Caki2 (cell line): ENCODE data around the gene HERC2. TPM values are rescaled to one million over a fixed set of nuclear protein-coding genes. Genes with fewer than 3 reads are reported as not detected.
"Not testable (repeated sequence)": the region's sequence is repeated elsewhere in the genome, so short reads cannot be mapped to it uniquely, and the experiment has no call there.

Experiments used
- DNase-seq: peaks from one replicate; pipeline ENCODE4 v3.0.0-alpha.2; 2015; ENCODE audit warnings: low read depth
- in situ Hi-C: cut with HindIII; loops from 2 replicates; pipeline ENCODE4 v1.10.0; 2016; ENCODE audit warnings: low sequenced_read_pairs, low pct_unique_long_range_greater_than_20kb, mixed read lengths
- total RNA-seq: library from RNA; depleted of rRNA; stranded (reverse); fragments of >200 nt; shearing (Covaris generic); gene quantifications from 2 replicates; pipeline ENCODE4 v1.2.3, GENCODE V29; 2014; ENCODE audit warnings: low replicate concordance

The HERC2 gene
- total RNA-seq, 1 experiment from 2014 or later: 33.5 TPM

- in situ Hi-C loops: no loop called here
Observed at GRCh38 chr15:28246605-28247004, 75.4 kb downstream of the HERC2 start.

GRCh38 chr15:28243901-28244300 is 78.1 kb downstream of the HERC2 start:
- in situ Hi-C loops: no loop called here
- no peak for DNase-seq

More at GRCh38 chr15:28246605-28247004, 75.4 kb downstream of the HERC2 start:
- DNase-seq: no peak

GRCh38 chr15:28243399-28243798 is 78.6 kb downstream of the HERC2 start:
- in situ Hi-C loops: no loop called here
- DNase-seq: no peak

GRCh38 chr15:28238296-28238695 is 83.7 kb downstream of the HERC2 start:
- DNase-seq, in situ Hi-C loops: not testable (repeated sequence)

GRCh38 chr15:28231743-28232142 is 90.2 kb downstream of the HERC2 start:
- in situ Hi-C loops: not testable (repeated sequence)

GRCh38 chr15:28231336-28231735 is 90.6 kb downstream of the HERC2 start:
- DNase-seq, in situ Hi-C loops: not testable (repeated sequence)

More at GRCh38 chr15:28231743-28232142, 90.2 kb downstream of the HERC2 start:
- DNase-seq: not testable (repeated sequence)

GRCh38 chr15:28228990-28229640 is 92.9 kb downstream of the HERC2 start:
- DNase-seq, in situ Hi-C loops: not testable (repeated sequence)

GRCh38 chr15:28228096-28228495 is 93.9 kb downstream of the HERC2 start:
- no peak for DNase-seq
- in situ Hi-C loops: no loop called here

GRCh38 chr15:28227303-28227702 is 94.7 kb downstream of the HERC2 start:
- DNase-seq: peak; percentile 21
- in situ Hi-C loops: not testable (repeated sequence)

GRCh38 chr15:28222612-28223011 is 99.4 kb downstream of the HERC2 start:
- in situ Hi-C loops: not testable (repeated sequence)

GRCh38 chr15:28221696-28222095 is 100.3 kb downstream of the HERC2 start:
- in situ Hi-C loops, DNase-seq: not testable (repeated sequence)

More at GRCh38 chr15:28222612-28223011, 99.4 kb downstream of the HERC2 start:
- DNase-seq: not testable (repeated sequence)

- in situ Hi-C loops: no loop called here
- no peak for DNase-seq
Observed at GRCh38 chr15:28219116-28219515, 102.9 kb downstream of the HERC2 start.

- in situ Hi-C loops, DNase-seq: not testable (repeated sequence)
Observed at GRCh38 chr15:28216946-28217546, 104.9 kb downstream of the HERC2 start.

- in situ Hi-C loops: not testable (repeated sequence)
Observed at GRCh38 chr15:28215521-28215920, 106.5 kb downstream of the HERC2 start.

GRCh38 chr15:28214006-28214790 is 107.8 kb downstream of the HERC2 start:
- in situ Hi-C loops, DNase-seq: not testable (repeated sequence)

More at GRCh38 chr15:28215521-28215920, 106.5 kb downstream of the HERC2 start:
- DNase-seq: not testable (repeated sequence)

GRCh38 chr15:28213393-28213792 is 108.6 kb downstream of the HERC2 start:
- DNase-seq, in situ Hi-C loops: not testable (repeated sequence)

GRCh38 chr15:28208583-28208982 is 113.4 kb downstream of the HERC2 start:
- in situ Hi-C loops: no loop called here

GRCh38 chr15:28205640-28206039 is 116.3 kb downstream of the HERC2 start:
- DNase-seq, in situ Hi-C loops: not testable (repeated sequence)

More at GRCh38 chr15:28208583-28208982, 113.4 kb downstream of the HERC2 start:
- DNase-seq: no peak
